ENCODE measurements around the gene EFNA4. TPM values are rescaled to one million over a fixed set of nuclear protein-coding genes. Genes with fewer than 3 reads are reported as not detected.

EFNA4 gene
- total RNA-seq, 1 donor from 2014 or later = 8.9 TPM

GRCh38 chr1:155064832-155065429 lies 1.4 kb downstream of the EFNA4 start:
- H3K27me3 Mint-ChIP-seq (ENCODE audit: low read depth) = no peaks in the 10 kb centered on the region
- peak overlapping the region; percentile 15 for H3K27ac Mint-ChIP-seq (ENCODE audit: unreplicated experiment)

GRCh38 chr1:155066777-155067176 lies 3.2 kb downstream of the EFNA4 start:
- H3K4me3 Mint-ChIP-seq (ENCODE audit: unreplicated experiment) = no peak overlapping the region
- H3K9me3 Mint-ChIP-seq (ENCODE audit: low read depth) = no peaks in the 10 kb centered on the region
- peaks cover 38% of the 10 kb centered on the region for H3K4me1 Mint-ChIP-seq (ENCODE audit: low read depth)
- peaks cover 4% of the 10 kb centered on the region for H3K36me3 Mint-ChIP-seq (ENCODE audit: low read depth)
- no peak for DNase-seq (ENCODE audit: low spot score)
- TF ChIP-seq CTCF (IDR thresholded peaks at IDR 0.05) = no peak
- no peaks in the 10 kb centered on the region for H3K27me3 Mint-ChIP-seq (ENCODE audit: low read depth)
- H3K27ac Mint-ChIP-seq (ENCODE audit: unreplicated experiment) = no peak overlapping the region

More at GRCh38 chr1:155064832-155065429, 1.4 kb downstream of the EFNA4 start:
- Mint-ChIP-seq H3K36me3 (ENCODE audit: low read depth) (peaks cover 6% of the 10 kb centered on the region), H3K4me3 (ENCODE audit: unreplicated experiment) (peak overlapping the region; percentile 78), H3K9me3 (ENCODE audit: low read depth) (no peaks in the 10 kb centered on the region), H3K4me1 (ENCODE audit: low read depth) (peaks cover 34% of the 10 kb centered on the region)
- TF ChIP-seq CTCF (IDR thresholded peaks at IDR 0.05) = no peak
- DNase-seq (ENCODE audit: low spot score) = no peak

GRCh38 chr1:155068599-155068998 lies 5.1 kb downstream of the EFNA4 start:
- Mint-ChIP-seq H3K4me3 (ENCODE audit: unreplicated experiment) (no peak overlapping the region), H3K4me1 (ENCODE audit: low read depth) (peaks cover 23% of the 10 kb centered on the region), H3K27ac (ENCODE audit: unreplicated experiment) (no peak overlapping the region), H3K9me3 (ENCODE audit: low read depth) (no peaks in the 10 kb centered on the region), H3K36me3 (ENCODE audit: low read depth) (peaks cover 4% of the 10 kb centered on the region), H3K27me3 (ENCODE audit: low read depth) (no peaks in the 10 kb centered on the region)
- TF ChIP-seq CTCF (IDR thresholded peaks at IDR 0.05) = no peak
- DNase-seq (ENCODE audit: low spot score) = no peak

- H3K9me3 Mint-ChIP-seq (ENCODE audit: low read depth) = no peaks in the 10 kb centered on the region
- H3K4me3 Mint-ChIP-seq (ENCODE audit: unreplicated experiment) = no peak overlapping the region
- no peak overlapping the region for H3K27ac Mint-ChIP-seq (ENCODE audit: unreplicated experiment)
- no peaks in the 10 kb centered on the region for H3K27me3 Mint-ChIP-seq (ENCODE audit: low read depth)
- DNase-seq (ENCODE audit: low spot score) = no peak
- no peak for TF ChIP-seq CTCF (IDR thresholded peaks at IDR 0.05)
- peaks cover 18% of the 10 kb centered on the region for H3K4me1 Mint-ChIP-seq (ENCODE audit: low read depth)
- H3K36me3 Mint-ChIP-seq (ENCODE audit: low read depth) = peaks cover 4% of the 10 kb centered on the region
Measured at GRCh38 chr1:155069551-155070157, 6.1 kb downstream of the EFNA4 start.

GRCh38 chr1:155070158-155070621 lies 6.7 kb downstream of the EFNA4 start:
- no peaks in the 10 kb centered on the region for H3K27me3 Mint-ChIP-seq (ENCODE audit: low read depth)
- no peak for DNase-seq (ENCODE audit: low spot score)
- TF ChIP-seq CTCF (IDR thresholded peaks at IDR 0.05) = no peak
- peaks cover 4% of the 10 kb centered on the region for H3K36me3 Mint-ChIP-seq (ENCODE audit: low read depth)
- H3K4me1 Mint-ChIP-seq (ENCODE audit: low read depth) = peaks cover 13% of the 10 kb centered on the region
- no peak overlapping the region for H3K27ac Mint-ChIP-seq (ENCODE audit: unreplicated experiment)
- no peaks in the 10 kb centered on the region for H3K9me3 Mint-ChIP-seq (ENCODE audit: low read depth)
- no peak overlapping the region for H3K4me3 Mint-ChIP-seq (ENCODE audit: unreplicated experiment)
